Amygdala (tissue), 56 donors: ENCODE data around the gene SSBP3.
"Not testable (repeated sequence)": the region's sequence is repeated elsewhere in the genome, so short reads cannot be mapped to it uniquely, and the experiment has no call there.

Experiments
- DNase-seq, 56 donors: peaks; one replicate each; lab custom pipeline; 2025; lab: John Stamatoyannopoulos, UW

Gene SSBP3

DNA sequence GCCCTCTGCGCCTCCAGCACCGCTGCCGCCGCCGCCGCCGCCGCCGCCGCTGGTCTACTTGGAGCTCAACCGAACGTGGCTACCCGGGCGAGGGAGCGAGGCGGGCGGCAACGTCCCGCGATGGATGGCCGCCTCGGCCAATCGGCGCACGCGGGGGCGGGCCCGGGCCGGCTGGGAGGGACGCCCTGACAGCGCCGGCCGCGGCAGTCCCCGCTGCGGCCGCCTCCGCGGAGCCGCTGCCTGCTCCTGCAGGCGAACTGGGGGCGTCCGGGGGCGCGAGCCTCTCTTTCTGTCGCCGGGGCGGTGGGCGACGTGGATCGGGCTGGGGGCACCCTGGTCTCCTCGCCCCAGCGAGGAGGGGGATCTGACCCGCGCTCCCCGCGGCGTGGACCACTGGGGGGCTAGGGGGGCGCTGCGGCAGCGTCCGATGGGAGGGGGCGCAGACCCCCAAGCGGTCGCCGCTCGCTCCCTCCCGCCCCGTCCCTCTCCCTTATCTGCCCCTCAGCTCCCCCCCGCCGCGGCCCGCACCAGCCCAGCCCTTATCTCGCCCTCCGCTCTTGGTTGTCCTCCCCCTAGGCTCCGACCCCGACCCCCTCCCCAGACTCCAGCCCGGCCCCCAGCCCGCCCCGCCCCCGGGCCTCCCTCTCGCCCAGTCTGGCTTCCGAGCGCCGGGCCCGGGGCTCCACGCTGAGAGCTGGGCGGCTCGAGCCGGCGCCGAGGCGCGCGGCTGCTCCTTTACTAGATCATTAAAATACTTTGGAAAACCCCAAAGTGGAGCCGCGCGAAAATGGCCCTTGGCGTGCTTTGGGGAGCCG is at the start of gene SSBP3:
Gene SSBP3 (minus strand): TSS at position 56 of the 815 bp plus-strand sequence.
- DNase-seq: peak in 55 of 56 donors; percentile 37 to 94 (median 82)

DNA sequence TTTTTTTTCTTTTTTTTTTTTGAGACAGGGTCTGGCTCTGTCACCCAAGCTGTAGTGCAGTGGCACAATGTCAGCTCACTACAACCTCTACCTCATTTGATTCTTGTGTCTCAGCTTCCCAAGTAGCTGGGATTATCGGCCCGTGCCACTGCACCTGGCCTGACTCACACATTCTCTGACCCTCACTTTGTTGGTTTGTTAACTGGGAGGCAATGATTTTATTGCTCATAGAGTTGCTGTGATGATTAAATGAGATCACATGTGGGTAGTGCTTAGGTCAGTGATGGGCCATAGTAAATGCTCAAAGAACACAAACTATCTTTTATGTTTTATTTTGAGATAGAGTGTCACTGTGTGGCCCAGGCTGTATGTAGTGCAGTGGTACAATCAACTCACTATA is 47.3 kb upstream of the SSBP3 start:
- DNase-seq: no peak

DNA sequence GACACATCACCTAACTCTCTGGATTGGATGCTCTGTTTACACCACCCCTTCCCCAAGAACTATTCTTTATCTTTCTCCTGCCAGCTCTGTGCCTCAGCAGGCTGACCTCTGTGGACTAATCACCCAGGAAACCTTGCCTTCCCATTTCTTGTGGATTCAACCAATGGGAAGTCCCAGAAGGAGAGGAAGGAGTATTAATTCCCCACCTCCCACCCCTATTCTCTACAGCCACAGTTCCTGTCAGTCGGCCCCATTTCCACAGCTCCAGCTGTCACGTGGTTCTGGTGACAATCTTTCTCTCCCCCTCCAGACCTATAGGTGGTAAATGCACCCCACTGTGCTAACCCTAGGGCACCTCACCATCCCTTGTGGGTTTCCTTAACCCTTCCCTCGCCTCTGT is 46.8 kb upstream of the SSBP3 start:
- DNase-seq: no peak

DNA sequence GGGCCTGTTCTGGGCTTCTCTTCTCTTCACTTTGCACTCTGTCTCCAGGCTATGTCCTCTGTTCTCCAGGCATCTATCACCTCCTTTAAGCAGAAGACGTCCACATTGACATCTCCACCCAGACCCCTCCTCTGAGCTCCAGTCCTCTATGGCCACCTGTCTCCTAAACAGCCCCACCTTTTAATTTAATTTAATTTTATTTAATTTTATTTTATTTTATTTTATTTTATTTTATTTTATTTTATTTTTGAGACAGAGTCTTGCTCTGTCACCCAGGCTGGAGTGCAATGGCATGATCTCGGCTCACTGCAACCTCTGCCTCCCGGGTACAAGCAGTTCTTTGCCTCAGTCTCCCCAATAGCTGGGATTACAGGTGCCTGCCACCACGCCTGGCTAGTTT is 43.2 kb upstream of the SSBP3 start:
- DNase-seq: not testable (repeated sequence)

DNA sequence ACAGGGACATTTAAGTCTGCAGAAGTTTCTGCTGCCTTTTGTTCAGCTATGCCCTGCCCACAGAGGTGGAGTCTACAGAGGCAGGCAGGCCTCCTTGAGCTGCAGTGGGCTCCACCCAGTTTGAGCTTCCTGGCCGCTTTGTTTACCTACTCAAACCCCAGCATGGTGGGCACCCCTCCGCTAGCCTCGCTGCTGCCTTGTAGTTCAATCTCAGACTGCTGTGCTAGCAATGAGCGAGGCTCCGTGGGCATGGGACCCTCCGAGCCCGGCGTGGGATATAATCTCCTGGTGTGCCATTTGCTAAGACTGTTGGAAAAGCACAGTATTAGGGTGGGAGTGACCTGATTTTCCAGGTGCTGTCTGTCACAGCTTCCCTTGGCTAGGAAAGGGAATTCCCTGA is 42.6 kb upstream of the SSBP3 start:
- not testable (repeated sequence) for DNase-seq

DNA sequence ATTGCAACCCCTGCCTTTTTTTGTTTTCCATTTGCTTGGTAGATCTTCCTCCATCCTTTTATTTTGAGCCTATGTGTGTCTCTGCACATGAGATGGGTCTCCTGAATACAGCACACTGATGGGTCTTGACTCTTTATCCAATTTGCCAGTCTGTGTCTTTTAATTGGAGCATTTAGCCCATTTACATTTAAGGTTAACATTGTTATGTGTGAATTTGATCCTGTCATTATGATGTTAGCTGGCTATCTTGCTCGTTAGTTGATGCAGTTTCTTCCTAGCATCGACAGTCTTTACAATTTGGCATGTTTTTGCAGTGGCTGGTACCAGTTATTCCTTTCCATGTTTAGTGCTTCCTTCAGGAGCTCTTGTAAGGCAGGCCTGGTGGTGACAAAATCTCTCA is 40.9 kb upstream of the SSBP3 start:
- not testable (repeated sequence) for DNase-seq

DNA sequence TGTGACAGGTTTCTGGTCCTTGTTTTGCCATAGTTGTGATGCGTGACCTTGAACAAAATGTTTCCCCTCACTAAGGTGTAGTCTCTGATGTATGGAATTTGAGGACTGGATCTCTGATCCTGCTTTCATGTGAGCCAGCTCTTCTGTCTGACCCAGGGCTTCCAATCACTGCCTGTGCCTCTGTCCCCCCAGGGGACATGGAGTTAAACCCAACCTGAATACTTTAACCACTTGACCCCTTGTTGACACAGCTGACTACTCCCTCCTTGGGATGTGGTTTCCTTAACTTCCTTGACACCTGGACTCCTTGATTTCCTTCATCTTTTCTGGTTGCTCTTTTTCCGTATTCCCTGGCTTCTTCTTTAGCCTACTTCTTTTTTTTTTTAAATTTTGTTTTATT is 36.0 kb upstream of the SSBP3 start:
- no peak for DNase-seq

DNA sequence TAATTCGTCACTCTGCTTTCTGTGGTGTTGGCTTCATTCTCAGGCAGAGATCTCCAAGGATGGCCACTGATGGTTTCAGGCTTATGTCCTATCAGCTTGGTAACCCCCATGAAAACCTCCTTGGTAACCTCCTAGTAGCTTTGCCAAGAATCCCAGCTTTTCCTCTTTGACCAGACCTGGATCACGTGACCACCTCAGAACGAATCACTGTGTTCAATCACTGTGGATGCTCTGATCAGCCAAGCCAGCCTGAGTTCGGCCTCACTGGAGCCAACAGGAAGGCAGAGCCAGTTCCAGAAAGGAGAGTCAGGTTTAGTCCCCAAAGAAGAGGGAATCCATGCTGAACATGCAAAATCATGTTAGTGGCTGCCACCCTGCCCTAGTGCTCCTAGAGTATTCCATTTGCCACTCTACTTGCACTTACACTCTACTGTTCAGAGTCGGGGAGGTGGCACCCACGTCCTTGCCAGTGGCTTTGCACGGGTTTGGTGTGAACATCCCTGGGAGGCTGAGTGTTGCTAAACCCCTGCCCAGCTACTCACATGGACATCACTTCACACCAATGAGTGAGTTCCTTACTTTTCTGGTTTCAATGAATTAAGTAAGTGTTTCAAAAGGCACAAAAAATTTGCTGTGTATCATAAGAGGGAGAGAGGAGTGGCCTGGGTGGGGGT is 33.5 kb upstream of the SSBP3 start:
- DNase-seq: no peak

DNA sequence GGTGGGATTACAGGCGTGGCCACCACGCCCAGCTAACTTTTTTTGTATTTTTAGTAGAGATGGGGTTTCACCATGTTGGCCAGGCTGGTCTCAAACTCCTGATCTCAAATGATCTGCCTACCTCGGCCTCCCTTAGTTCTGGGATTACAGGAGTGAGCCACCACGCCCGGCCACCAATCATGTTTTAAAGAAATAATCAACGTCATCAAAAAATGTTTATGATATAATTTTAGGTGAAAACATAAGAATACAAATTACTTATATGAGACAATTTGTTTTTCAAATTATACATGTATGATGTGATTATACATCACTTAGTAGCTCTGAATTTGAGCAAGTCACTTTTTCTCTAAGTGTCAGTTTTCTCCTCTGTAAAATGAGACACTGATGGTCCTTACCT is 31.6 kb upstream of the SSBP3 start:
- no peak for DNase-seq

DNA sequence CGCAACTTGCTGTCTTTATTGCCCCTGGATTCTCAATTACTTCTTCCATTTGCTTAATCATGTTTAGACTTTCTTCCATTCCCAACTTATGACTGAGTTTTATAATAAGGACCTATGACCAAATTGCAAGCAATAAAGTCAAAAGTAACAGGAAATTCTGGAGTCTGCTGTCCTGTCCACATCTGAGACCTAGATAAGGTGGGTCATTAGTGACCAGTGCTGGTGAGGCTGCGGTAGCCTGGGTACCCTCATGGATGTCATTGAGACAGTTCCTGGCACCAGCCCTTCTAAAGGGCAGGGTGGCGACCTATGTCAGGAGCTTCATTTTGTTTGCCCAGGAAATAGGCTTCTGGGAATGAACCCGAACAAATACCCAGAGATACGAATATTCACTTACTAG is 30.6 kb upstream of the SSBP3 start:
- DNase-seq: no peak

DNA sequence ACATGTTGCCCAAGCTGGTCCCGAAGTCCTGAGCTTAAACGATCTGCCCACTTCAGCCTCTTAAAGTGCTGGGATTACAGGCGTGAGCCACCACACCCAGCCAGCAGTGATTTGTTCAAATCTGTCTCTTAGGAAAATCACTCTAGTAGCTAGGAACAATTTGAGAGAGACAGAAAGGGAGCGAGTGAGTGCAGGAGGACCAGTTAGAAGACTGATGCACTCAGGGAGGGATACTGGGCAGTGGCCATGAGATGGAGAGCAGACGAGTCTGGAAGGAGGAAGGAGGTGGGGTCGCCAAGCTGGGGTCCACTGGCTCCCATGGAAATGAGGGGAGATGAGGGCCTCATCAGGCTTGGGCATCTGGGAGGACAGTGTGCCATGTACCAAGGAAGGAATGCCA is 23.6 kb upstream of the SSBP3 start:
- DNase-seq: no peak

DNA sequence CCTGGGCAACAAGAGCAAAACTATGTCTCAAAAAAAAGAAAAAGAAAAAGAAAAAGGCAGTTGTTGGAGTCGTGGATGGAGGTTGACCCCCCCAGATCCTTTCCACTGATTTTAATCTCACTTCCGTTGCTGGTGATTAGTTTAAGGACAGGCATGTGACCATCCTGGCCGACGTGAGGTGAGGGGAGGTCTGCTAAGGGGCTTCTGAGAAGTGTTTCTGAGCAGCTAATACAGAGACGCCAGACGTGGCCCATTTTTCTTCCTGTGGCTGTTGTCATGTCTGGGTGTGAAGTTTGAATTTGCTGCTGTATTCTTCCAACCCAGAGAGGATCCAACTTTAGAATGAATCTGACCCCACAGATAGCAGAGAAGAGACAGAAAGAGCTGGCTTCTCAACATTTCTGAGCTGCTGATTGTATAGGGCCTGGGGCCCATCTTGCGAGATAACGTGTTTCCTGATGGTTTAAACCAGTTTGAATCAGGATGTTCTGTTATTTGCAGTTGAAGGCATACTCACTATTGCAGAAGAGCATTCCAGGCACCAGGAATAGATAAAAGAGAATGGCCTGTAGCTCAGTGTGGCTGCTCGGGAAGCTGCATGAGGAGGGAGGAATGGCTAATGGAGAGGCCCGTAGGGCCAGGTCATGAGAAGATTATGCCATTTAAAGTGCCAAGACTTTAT is 22.8 kb upstream of the SSBP3 start:
- no peak for DNase-seq

DNA sequence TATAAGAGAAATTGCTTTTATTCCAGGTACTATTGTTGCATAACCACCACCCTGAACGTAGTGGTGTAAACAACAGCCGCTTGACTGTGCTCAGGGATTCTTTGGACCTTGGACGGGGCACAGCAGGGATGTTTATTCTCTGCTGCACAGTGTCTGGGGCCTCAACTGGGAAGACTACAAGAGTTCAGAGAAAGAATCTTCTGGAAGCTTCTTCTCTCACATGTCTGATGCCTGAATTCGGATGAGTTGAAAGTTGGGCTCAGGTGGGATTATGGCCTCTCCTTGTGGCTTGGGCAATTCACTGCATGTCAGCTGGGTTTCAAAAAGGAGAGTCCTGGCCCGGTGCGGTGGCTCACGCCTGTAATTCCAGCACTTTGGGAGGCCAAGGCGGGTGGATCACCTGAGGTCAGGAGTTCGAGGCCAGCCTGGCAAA is 19.0 kb upstream of the SSBP3 start:
- no peak for DNase-seq

DNA sequence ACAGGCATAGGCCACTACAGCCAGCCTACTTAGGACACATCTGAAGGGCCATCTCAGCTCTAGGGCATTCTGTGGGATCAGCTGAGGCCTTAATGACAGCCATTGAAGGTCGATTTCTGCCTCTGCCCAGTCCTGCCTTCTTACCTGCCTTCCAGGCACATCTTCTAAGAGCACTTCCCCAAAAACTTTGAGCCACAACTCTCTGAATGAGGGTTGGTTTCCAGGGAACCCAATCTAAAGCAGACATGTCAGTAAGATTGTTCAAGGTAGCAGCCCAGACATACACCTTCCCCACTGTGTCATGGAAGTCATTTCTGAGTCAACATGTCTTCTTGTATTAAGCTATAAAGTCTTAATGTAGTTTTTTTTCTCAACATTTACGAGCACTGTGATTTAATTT is 18.2 kb upstream of the SSBP3 start:
- DNase-seq: no peak

DNA sequence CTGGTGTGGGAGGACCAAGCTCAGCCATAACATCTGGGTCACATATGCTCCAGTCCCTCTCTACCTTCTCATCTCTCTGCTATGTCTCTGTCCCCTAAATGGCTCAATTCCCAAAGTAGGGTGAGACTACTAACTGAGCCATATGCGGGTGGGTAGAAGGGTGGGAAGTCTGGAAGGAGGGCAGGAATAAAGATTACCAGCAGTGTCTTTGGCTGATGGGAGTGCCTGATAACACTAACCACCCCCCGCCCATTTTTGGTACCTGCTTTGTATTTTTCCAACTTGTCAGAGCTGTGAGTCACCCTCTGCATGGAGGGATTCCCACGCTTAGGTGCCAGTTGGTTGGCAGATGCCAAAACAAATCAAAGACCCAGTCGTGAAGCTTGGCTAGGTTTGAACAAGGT is 14.9 kb upstream of the SSBP3 start:
- DNase-seq: peak in 1 of 56 donors; percentile 13

DNA sequence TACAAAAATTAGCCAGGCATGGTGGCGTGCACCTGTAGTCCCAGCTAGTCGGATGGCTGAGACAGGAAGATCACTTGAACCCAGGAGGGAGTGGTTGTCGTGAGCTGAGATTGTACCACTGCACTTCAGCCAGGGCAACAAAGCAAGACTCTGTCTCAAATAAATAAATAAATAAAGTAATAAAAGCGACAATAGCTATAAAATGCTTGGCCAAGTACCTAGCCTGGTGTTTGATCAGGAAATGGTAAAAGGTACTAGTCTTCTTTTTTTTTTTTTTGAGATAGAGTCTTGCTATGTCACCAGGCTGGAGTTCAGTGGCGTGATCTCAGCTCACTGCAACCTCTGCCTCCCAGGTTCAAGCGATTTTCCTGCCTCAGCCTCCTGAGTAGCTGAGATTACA is 12.4 kb upstream of the SSBP3 start:
- DNase-seq: not testable (repeated sequence)

DNA sequence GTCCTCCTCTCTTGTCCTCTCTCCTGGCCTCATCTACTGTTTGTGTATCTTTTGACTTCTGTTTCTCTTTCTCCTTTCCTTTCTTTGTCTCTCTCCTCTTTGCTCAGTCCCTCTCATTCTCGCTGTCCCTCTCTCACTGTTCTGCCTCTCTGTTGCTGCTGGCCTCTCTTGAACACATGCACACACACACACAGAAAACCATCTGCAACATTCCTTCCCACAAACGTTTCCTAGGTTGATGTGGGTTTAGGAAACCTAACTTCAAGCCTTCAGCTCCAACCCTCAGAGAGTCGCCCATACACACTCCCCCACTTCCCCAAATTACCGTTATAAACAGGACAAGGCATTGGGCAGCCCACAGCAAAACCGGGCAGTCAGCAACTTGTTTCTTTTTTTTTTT is 10.9 kb upstream of the SSBP3 start:
- peak in 1 of 56 donors; percentile 7 for DNase-seq

DNA sequence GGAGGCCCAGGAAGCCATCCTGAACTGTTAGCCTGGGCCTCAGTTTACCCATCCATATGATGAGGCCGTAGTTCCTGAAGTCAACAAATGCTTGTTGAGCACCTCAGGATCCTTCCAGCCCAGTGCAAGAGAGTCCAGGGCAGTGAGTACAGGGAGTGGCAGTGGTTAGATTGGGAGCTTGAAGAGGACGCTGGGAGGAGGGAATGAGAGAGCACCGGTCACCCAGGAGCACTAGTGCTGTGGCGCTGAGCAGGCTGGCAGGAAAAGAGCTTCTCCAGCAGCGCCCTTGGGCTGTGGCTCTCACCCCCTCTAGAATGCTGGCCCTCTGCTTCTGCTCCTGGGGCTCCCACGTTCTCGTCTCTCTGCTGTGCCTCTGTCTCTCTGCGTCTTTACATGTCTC is 10.2 kb upstream of the SSBP3 start:
- no peak for DNase-seq

DNA sequence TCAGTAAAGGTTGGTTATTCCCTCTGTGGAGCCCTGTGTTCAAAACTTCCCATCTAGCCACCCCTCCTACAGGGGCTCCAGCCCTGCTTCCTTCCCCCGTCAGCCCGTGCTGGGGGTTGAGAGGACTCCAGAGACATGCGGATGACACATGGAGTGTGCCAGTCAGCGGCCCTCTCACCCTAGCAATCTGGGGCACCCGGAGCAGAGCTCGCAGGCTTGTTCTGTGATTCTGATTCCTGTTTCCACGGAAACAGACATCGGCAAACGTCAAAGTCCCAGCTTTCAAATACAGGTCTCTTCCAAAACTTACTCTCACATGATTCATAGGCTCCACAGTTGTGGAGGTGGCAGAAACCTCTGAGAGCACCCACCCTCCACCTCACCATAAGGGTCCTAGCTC is 9.8 kb upstream of the SSBP3 start:
- no peak for DNase-seq

DNA sequence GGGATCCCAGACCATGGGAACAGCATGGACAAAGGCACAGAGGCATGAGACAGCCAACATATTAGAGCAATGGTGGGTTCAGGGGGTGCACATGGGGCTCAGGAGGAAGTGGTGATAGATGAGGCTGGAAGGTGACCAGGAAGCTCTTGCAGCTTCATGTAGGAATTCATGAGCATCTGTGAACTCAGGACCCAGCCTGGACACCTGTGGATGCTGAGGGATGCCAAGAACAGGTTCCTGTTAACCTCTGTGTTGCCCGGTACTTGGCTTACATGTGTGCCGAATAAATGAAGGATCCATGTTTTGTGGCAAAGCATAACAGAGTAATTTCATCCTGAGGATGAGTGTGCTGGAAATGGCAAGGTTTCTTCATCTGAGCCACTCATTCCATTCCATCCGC is 9.3 kb upstream of the SSBP3 start:
- no peak for DNase-seq

DNA sequence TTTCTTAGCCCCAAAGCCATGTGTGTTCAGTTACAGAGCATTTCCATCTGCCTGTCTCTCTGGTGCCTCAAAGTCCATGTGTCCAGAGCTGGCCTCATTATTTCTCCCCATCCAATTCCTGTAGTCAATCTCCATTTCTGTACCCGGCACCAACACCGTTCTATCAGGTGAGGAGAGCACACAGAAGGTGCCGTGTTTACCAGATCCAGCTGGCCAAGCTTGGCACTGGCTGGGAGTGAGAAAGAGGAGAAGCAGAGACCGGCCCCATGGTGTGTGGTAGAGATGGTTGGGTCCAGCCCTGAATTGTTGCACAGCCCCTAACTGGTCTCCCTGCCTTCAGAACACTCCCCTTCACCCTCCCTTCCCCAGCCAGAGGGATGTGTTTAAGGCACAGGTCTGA is 7.5 kb upstream of the SSBP3 start:
- no peak for DNase-seq

DNA sequence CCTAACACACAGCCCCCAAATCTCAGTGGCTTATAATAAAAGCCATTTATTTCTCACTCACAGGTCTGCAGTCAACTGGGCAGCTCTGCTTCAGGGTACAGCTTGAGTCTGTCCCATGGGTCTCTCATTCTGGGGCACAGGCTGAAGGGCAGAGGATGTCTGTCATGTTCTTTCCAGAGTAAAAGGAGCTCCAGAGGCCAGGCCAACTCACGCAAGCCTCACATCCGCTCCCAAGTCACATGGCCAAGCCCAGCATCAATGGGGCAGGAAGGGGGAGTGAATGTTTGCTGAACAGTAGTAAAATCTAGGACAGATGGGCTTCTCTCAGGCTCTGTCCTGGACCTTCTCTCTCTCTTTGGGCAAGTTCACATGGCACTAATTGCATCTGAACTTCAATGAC is 7.1 kb upstream of the SSBP3 start:
- DNase-seq: peak in 28 of 56 donors; percentile 10 to 71 (median 30)
